Astrocyte (in vitro differentiated cells and primary cell): ENCODE data around the gene ATP13A4.

Experiments
- CTCF ChIP-seq: IDR thresholded peaks from 2 replicates; pipeline ENCODE4 v1.5.1; 2011; ENCODE audit warnings: low read depth, mild to moderate bottlenecking, inconsistent platforms, low read length, moderate library complexity; ENCODE audit not compliant: insufficient read depth
- EZH2 ChIP-seq: IDR thresholded peaks from 2 replicates; pipeline ENCODE4 v1.6.1; 2012; ENCODE audit warnings: mild to moderate bottlenecking, low read length, inconsistent platforms; ENCODE audit not compliant: insufficient read depth

GRCh38 chr3:193389335-193389734 is 165.4 kb downstream of the ATP13A4 start:
- TF ChIP-seq CTCF, result no peak
- TF ChIP-seq EZH2, result no peak
